GM18873 (cell line): Measurements from ENCODE around the gene ENOX1.
"Not testable (repeated sequence)": the region's sequence is repeated elsewhere in the genome, so short reads cannot be mapped to it uniquely, and the experiment has no call there.

Source experiments
- ATAC-seq: cut with Tn5 transposase; IDR thresholded peaks from one replicate; pipeline ENCODE4 v1.9.1; 2021; ENCODE audit warnings: mild to moderate bottlenecking, moderate library complexity, moderate number of reproducible peaks; ENCODE audit not compliant: unreplicated experiment, low FRiP score

The ENOX1 gene

GRCh38 chr13:43464578-43465264 is 322.1 kb downstream of the ENOX1 start:
- ATAC-seq = no peak

GRCh38 chr13:43448605-43449336 is 338.0 kb downstream of the ENOX1 start:
- no peak for ATAC-seq

- no peak for ATAC-seq
Observed at GRCh38 chr13:43446126-43446525, 340.6 kb downstream of the ENOX1 start.

- no peak for ATAC-seq
Observed at GRCh38 chr13:43445668-43446067, 341.1 kb downstream of the ENOX1 start.

- ATAC-seq = no peak
Observed at GRCh38 chr13:43444081-43444480, 342.7 kb downstream of the ENOX1 start.

GRCh38 chr13:43441899-43442499 is 344.8 kb downstream of the ENOX1 start:
- no peak for ATAC-seq

GRCh38 chr13:43441464-43441863 is 345.3 kb downstream of the ENOX1 start:
- no peak for ATAC-seq

- ATAC-seq = no peak
Observed at GRCh38 chr13:43434191-43434590, 352.6 kb downstream of the ENOX1 start.

- no peak for ATAC-seq
Observed at GRCh38 chr13:43433691-43434141, 353.1 kb downstream of the ENOX1 start.

- no peak for ATAC-seq
Observed at GRCh38 chr13:43432958-43433357, 353.8 kb downstream of the ENOX1 start.

- ATAC-seq = no peak
Observed at GRCh38 chr13:43431841-43432240, 354.9 kb downstream of the ENOX1 start.

GRCh38 chr13:43431290-43431716 is 355.5 kb downstream of the ENOX1 start:
- ATAC-seq = no peak

GRCh38 chr13:43428545-43429296 is 358.1 kb downstream of the ENOX1 start:
- no peak for ATAC-seq

GRCh38 chr13:43426355-43426754 is 360.4 kb downstream of the ENOX1 start:
- no peak for ATAC-seq

- no peak for ATAC-seq
Observed at GRCh38 chr13:43425234-43425633, 361.5 kb downstream of the ENOX1 start.

GRCh38 chr13:43424412-43424811 is 362.4 kb downstream of the ENOX1 start:
- no peak for ATAC-seq

- ATAC-seq = no peak
Observed at GRCh38 chr13:43422116-43422515, 364.7 kb downstream of the ENOX1 start.

- not testable (repeated sequence) for ATAC-seq
Observed at GRCh38 chr13:43416842-43417241, 369.9 kb downstream of the ENOX1 start.

GRCh38 chr13:43416408-43416807 is 370.4 kb downstream of the ENOX1 start:
- not testable (repeated sequence) for ATAC-seq

GRCh38 chr13:43415903-43416391 is 370.8 kb downstream of the ENOX1 start:
- ATAC-seq = not testable (repeated sequence)

- ATAC-seq = no peak
Observed at GRCh38 chr13:43414111-43414510, 372.7 kb downstream of the ENOX1 start.
